Left lung (tissue), 8 donors: ENCODE data around the gene PPM1G. TPM values are rescaled to one million over a fixed set of nuclear protein-coding genes. Genes with fewer than 3 reads are reported as not detected.

Source experiments
- polyA plus RNA-seq, 6 donors: library from polyadenylated mRNA; unstranded; fragments of 120-200 nt; gene quantifications; one replicate each; pipeline ENCODE4 v1.2.1, GENCODE V29; 2013; ENCODE audit not compliant: insufficient read length in 6 of 6
- total RNA-seq, 2 donors: library from RNA; stranded (reverse); fragmentation: NEBNext Ultra II Directional; extraction: Animal tissue kit (Norgen Biotek cat#: 25700); gene quantifications; one replicate each; pipeline ENCODE4 v1.2.1, GENCODE V29; 2021
- donor health status: DM: no; HTN: yes; CAD: no.
- donor health status: DM: no; HTN: no; CAD: no.

PPM1G gene
- total and polyA plus RNA-seq, 8 donors: 55.5 to 88.0 (median 77.1) TPM

Other genes starting within 250 kb of the PPM1G start
- gene ATRAID, start 197.6 kb downstream of the PPM1G start, total RNA-seq: 100 to 1,000 TPM in 1 of 2 donors, 10 to 100 TPM in 1; 87.5 to 102 TPM
- 100 to 1,000 TPM; 126 to 141 (median 130) TPM for gene ATRAID, start 197.6 kb downstream of the PPM1G start, polyA plus RNA-seq
- 10 to 100 TPM; 27.3 to 43.7 TPM for gene SLC5A6, start 197.3 kb downstream of the PPM1G start, total RNA-seq
- gene SLC5A6, start 197.3 kb downstream of the PPM1G start, polyA plus RNA-seq: 10 to 100 TPM; 24.1 to 47.2 (median 31.7) TPM
- 10 to 100 TPM; 31.1 to 51.2 TPM for gene CAD, start 192.2 kb downstream of the PPM1G start, total RNA-seq
- 10 to 100 TPM; 39.0 to 52.8 (median 44.9) TPM for gene CAD, start 192.2 kb downstream of the PPM1G start, polyA plus RNA-seq
- under 1 TPM; 0.39 to 0.64 TPM for gene SLC30A3, start 146.5 kb downstream of the PPM1G start, total RNA-seq
- gene SLC30A3, start 146.5 kb downstream of the PPM1G start, polyA plus RNA-seq: under 1 TPM; 0.26 to 0.69 (median 0.48) TPM
- gene DNAJC5G, start 134.2 kb downstream of the PPM1G start, total RNA-seq: not detected
- under 1 TPM; 0.19 to 0.41 (median 0.30) TPM for gene DNAJC5G, start 134.2 kb downstream of the PPM1G start, polyA plus RNA-seq
- gene TRIM54, start 127.2 kb downstream of the PPM1G start, total RNA-seq: under 1 TPM in 1 of 2 donors, not detected in 1; 0.17 TPM
- under 1 TPM in 5 of 6 donors, not detected in 1; 0.07 to 0.14 (median 0.09) TPM for gene TRIM54, start 127.2 kb downstream of the PPM1G start, polyA plus RNA-seq
- 1 to 10 TPM; 1.5 to 2.6 TPM for gene UCN, start 101.1 kb downstream of the PPM1G start, total RNA-seq
- gene UCN, start 101.1 kb downstream of the PPM1G start, polyA plus RNA-seq: 1 to 10 TPM; 1.3 to 2.4 (median 1.8) TPM
- gene MPV17, start 86.5 kb downstream of the PPM1G start, total RNA-seq: 100 to 1,000 TPM in 1 of 2 donors, 10 to 100 TPM in 1; 96.4 to 103 TPM
- gene MPV17, start 86.5 kb downstream of the PPM1G start, polyA plus RNA-seq: 100 to 1,000 TPM in 1 of 6 donors, 10 to 100 TPM in 5; 91.6 to 106 (median 99.0) TPM
- gene GTF3C2, start 52.8 kb downstream of the PPM1G start, total RNA-seq: 10 to 100 TPM; 45.2 to 54.5 TPM
- 10 to 100 TPM; 63.3 to 71.7 (median 68.1) TPM for gene GTF3C2, start 52.8 kb downstream of the PPM1G start, polyA plus RNA-seq
- gene EIF2B4, start 39.3 kb downstream of the PPM1G start, total RNA-seq: 10 to 100 TPM; 30.7 to 36.9 TPM
- gene EIF2B4, start 39.3 kb downstream of the PPM1G start, polyA plus RNA-seq: 10 to 100 TPM; 50.3 to 61.4 (median 53.4) TPM
- gene SNX17, start 39.0 kb downstream of the PPM1G start, total RNA-seq: 100 to 1,000 TPM in 1 of 2 donors, 10 to 100 TPM in 1; 91.0 to 121 TPM
- 100 to 1,000 TPM in 3 of 6 donors, 10 to 100 TPM in 3; 93.1 to 113 (median 102) TPM for gene SNX17, start 39.0 kb downstream of the PPM1G start, polyA plus RNA-seq
- 10 to 100 TPM; 16.4 to 17.2 TPM for gene ZNF513, start 28.9 kb downstream of the PPM1G start, total RNA-seq
- 10 to 100 TPM; 12.8 to 18.8 (median 15.8) TPM for gene ZNF513, start 28.9 kb downstream of the PPM1G start, polyA plus RNA-seq
- gene NRBP1, start 19.0 kb upstream of the PPM1G start, total RNA-seq: 10 to 100 TPM; 81.6 to 85.4 TPM
- gene NRBP1, start 19.0 kb upstream of the PPM1G start, polyA plus RNA-seq: 100 to 1,000 TPM; 119 to 137 (median 123) TPM
- gene KRTCAP3, start 32.8 kb upstream of the PPM1G start, total RNA-seq: 10 to 100 TPM; 34.0 to 45.6 TPM
- gene KRTCAP3, start 32.8 kb upstream of the PPM1G start, polyA plus RNA-seq: 10 to 100 TPM; 12.0 to 17.8 (median 14.7) TPM
- gene IFT172, start 80.2 kb upstream of the PPM1G start, total RNA-seq: 10 to 100 TPM; 21.0 to 23.8 TPM
- gene IFT172, start 80.2 kb upstream of the PPM1G start, polyA plus RNA-seq: 10 to 100 TPM; 42.8 to 65.3 (median 55.6) TPM
- 1 to 10 TPM; 4.4 to 8.0 TPM for gene FNDC4, start 85.6 kb upstream of the PPM1G start, total RNA-seq
- gene FNDC4, start 85.6 kb upstream of the PPM1G start, polyA plus RNA-seq: 10 to 100 TPM; 12.3 to 16.6 (median 14.0) TPM
- gene GCKR, start 87.2 kb upstream of the PPM1G start, total RNA-seq: under 1 TPM in 1 of 2 donors, not detected in 1; 0.37 TPM
- 1 to 10 TPM in 4 of 6 donors, under 1 TPM in 2; 0.57 to 1.8 (median 1.3) TPM for gene GCKR, start 87.2 kb upstream of the PPM1G start, polyA plus RNA-seq
- 10 to 100 TPM; 29.3 to 29.6 TPM for gene ZNF512, start 173.5 kb upstream of the PPM1G start, total RNA-seq
- 10 to 100 TPM; 78.8 to 93.5 (median 84.5) TPM for gene ZNF512, start 173.5 kb upstream of the PPM1G start, polyA plus RNA-seq
- 1 to 10 TPM; 2.9 to 3.0 TPM for gene CCDC121, start 219.4 kb upstream of the PPM1G start, total RNA-seq
- 10 to 100 TPM; 11.7 to 13.2 (median 13.1) TPM for gene CCDC121, start 219.4 kb upstream of the PPM1G start, polyA plus RNA-seq
- gene GPN1, start 219.5 kb upstream of the PPM1G start, total RNA-seq: 10 to 100 TPM; 24.2 to 25.0 TPM
- 10 to 100 TPM; 53.0 to 61.7 (median 54.8) TPM for gene GPN1, start 219.5 kb upstream of the PPM1G start, polyA plus RNA-seq